GM12878 (cell line): ENCODE results near the gene ATF3. TPM values are rescaled to one million over a fixed set of nuclear protein-coding genes. Genes with fewer than 3 reads are reported as not detected.

ENCODE experiments used
- ATAC-seq: fragments of 200-7000 bp; cut with Tn5 transposase; 3 replicates; pipeline ENCODE4 v1.9.1; 2020; ENCODE audit warnings: mild to moderate bottlenecking, moderate library complexity
- BruUV-seq: library from RNA; stranded (reverse); fragments of 400-500 nt; replicated peaks from 2 replicates; lab custom pipeline; 2021; lab: Mats Ljungman, UMichigan
- CTCF ChIA-PET: fragments of 300-600 bp; sonication (Branson Sonifier 250); formaldehyde crosslinking; extraction: SDS; loops from one replicate; lab custom pipeline; 2021; ENCODE audit warnings: inconsistent platforms; lab: Yijun Ruan, JAX
- POLR2A ChIA-PET: fragments of 350-600 bp; formaldehyde crosslinking; extraction: SDS; loops from one replicate; lab custom pipeline; 2021; ENCODE audit warnings: inconsistent platforms; lab: Charles Lee
- RAD21 ChIA-PET: fragments of 300-600 bp; sonication (Branson Sonifier 250); formaldehyde crosslinking; loops from one replicate; lab custom pipeline; 2023; ENCODE audit warnings: antibody characterized with exemption; ENCODE audit not compliant: unreplicated experiment; lab: Charles Lee
- SMC1A ChIA-PET: fragments of 300-600 bp; sonication (Branson Sonifier 250); formaldehyde crosslinking; loops from one replicate; lab custom pipeline; 2023; ENCODE audit not compliant: unreplicated experiment, uncharacterized antibody; lab: Charles Lee
- DNase-seq: peaks from one replicate; pipeline ENCODE4 v3.0.0-alpha.2; 2011; ENCODE audit warnings: low read depth, low spot score
- FAIRE-seq: peaks from 3 replicates; lab custom pipeline; 2011; peaks lifted over from hg19 to GRCh38; lab: Jason Lieb, UNC
- H2AFZ ChIP-seq: 2 replicates; pipeline ENCODE4 v1.6.0; 2011; ENCODE audit warnings: low read depth, low read length, control low read depth; ENCODE audit not compliant: control insufficient read depth
- H3K27ac ChIP-seq: 2 replicates; pipeline ENCODE4 v1.5.1; 2011; ENCODE audit warnings: control low read depth; ENCODE audit not compliant: control insufficient read depth, insufficient read depth
- H3K27me3 ChIP-seq, 2 experiments: replicated peaks in 1 of 2; 2 replicates each; pipeline versions ENCODE4 v1.6.0 to v1.6.1; 2011; ENCODE audit warnings: low read length in 1 of 2; ENCODE audit not compliant: control insufficient read depth in 2 of 2, insufficient read depth in 2 of 2
- H3K36me3 ChIP-seq, 2 experiments: 2 replicates each; pipeline ENCODE4 v1.5.1; 2011; ENCODE audit warnings: low read length in 1 of 2; ENCODE audit not compliant: control insufficient read depth in 2 of 2, insufficient read depth in 2 of 2
- H3K4me1 ChIP-seq: 2 replicates; pipeline ENCODE4 v1.6.1; 2011; ENCODE audit warnings: mild to moderate bottlenecking, low read length, moderate library complexity, mixed read lengths; ENCODE audit not compliant: control insufficient read depth, insufficient read depth
- H3K4me2 ChIP-seq: 2 replicates; pipeline ENCODE4 v1.6.0; 2011; ENCODE audit warnings: control low read depth; ENCODE audit not compliant: control insufficient read depth, insufficient read depth
- H3K4me3 ChIP-seq: fragments of 200-600 bp; sonication (generic); 2 replicates; pipeline ENCODE4 v1.5.1; 2016
- H3K79me2 ChIP-seq: 2 replicates; pipeline ENCODE4 v1.6.0; 2011; ENCODE audit warnings: low read length; ENCODE audit not compliant: control insufficient read depth, insufficient read depth
- H3K9ac ChIP-seq: 2 replicates; pipeline ENCODE4 v1.8.0; 2011; ENCODE audit warnings: low read length, control low read depth, mixed read lengths; ENCODE audit not compliant: control insufficient read depth, insufficient read depth
- H3K9me3 ChIP-seq: replicated peaks from 3 replicates; pipeline ENCODE4 v1.5.1; 2011; ENCODE audit warnings: mild to moderate bottlenecking, low read length; ENCODE audit not compliant: control insufficient read depth, insufficient read depth
- H4K20me1 ChIP-seq: 2 replicates; pipeline ENCODE4 v1.6.0; 2011; ENCODE audit not compliant: control insufficient read depth, insufficient read depth
- CEBPB ChIP-seq, 2 experiments: fragments of 150-350 bp in 1 of 2; IDR thresholded peaks; 2 replicates each; pipeline ENCODE4 v1.6.1; 2012 to 2014; ENCODE audit warnings: low read depth in 2 of 2, low read length in 2 of 2, borderline replicate concordance in 1 of 2, inconsistent platforms in 1 of 2
- DPF2 ChIP-seq: fragments of 450-650 bp; IDR thresholded peaks from 2 replicates; pipeline ENCODE4 v1.6.1; 2017; ENCODE audit warnings: mild to moderate bottlenecking
- HDAC6 ChIP-seq: fragments of 200-600 bp; sonication (generic); IDR thresholded peaks from one replicate; pipeline ENCODE4 v1.8.0; 2017; ENCODE audit warnings: antibody characterized with exemption; ENCODE audit not compliant: unreplicated experiment
- JUND ChIP-seq: IDR thresholded peaks from 2 replicates; pipeline ENCODE4 v1.6.1; 2012; ENCODE audit warnings: low read depth, mild to moderate bottlenecking, low read length, improper control_type of control experiment, moderate library complexity
- MEF2B ChIP-seq: fragments of 450-650 bp; IDR thresholded peaks from 2 replicates; pipeline ENCODE4 v1.6.1; 2018; ENCODE audit warnings: mild to moderate bottlenecking, moderate library complexity; ENCODE audit not compliant: partially characterized antibody, poor library complexity, severe bottlenecking
- MYC ChIP-seq: IDR thresholded peaks from 2 replicates; pipeline ENCODE4 v1.6.1; 2011; ENCODE audit warnings: mild to moderate bottlenecking, low read length, moderate library complexity, inconsistent platforms; ENCODE audit not compliant: insufficient read depth, insufficient replicate concordance, insufficient read length, severe bottlenecking
- NFIC ChIP-seq: IDR thresholded peaks from 2 replicates; pipeline ENCODE4 v1.6.1; 2012; ENCODE audit warnings: low read depth, mild to moderate bottlenecking, inconsistent platforms, low read length, moderate library complexity
- NFYB ChIP-seq: IDR thresholded peaks from 2 replicates; pipeline ENCODE4 v1.6.1; 2011; ENCODE audit warnings: low read depth, mild to moderate bottlenecking, low read length, improper control_type of control experiment, moderate library complexity; ENCODE audit not compliant: insufficient read depth
- NR2F1 ChIP-seq: fragments of 450-650 bp; conservative IDR thresholded peaks from 2 replicates; pipeline ENCODE4 v1.6.1; 2017; ENCODE audit warnings: mild to moderate bottlenecking
- POLR2AphosphoS5 ChIP-seq: IDR thresholded peaks from 2 replicates; pipeline ENCODE4 v1.6.1; 2011; ENCODE audit warnings: mild to moderate bottlenecking, low read length, inconsistent platforms
- RAD51 ChIP-seq: fragments of 450-650 bp; IDR thresholded peaks from 2 replicates; pipeline ENCODE4 v1.6.1; 2016; ENCODE audit warnings: moderate library complexity, mild to moderate bottlenecking, inconsistent platforms
- SPI1 ChIP-seq: IDR thresholded peaks from 2 replicates; pipeline ENCODE4 v1.6.1; 2011; ENCODE audit warnings: low read depth, mild to moderate bottlenecking, low read length, moderate library complexity, borderline replicate concordance; ENCODE audit not compliant: insufficient read depth
- SREBF1 ChIP-seq: IDR thresholded peaks from 2 replicates; pipeline ENCODE4 v1.6.1; 2012; ENCODE audit warnings: mild to moderate bottlenecking, low read length
- ZBED1 ChIP-seq: IDR thresholded peaks from 2 replicates; pipeline ENCODE4 v1.6.1; 2016; ENCODE audit warnings: borderline replicate concordance
- ZNF217 ChIP-seq: fragments of 450-650 bp; IDR thresholded peaks from 2 replicates; pipeline ENCODE4 v1.6.1; 2017; ENCODE audit warnings: antibody characterized with exemption, mild to moderate bottlenecking
- WGBS: methylation state at CpG from one replicate; pipeline ENCODE4 v1.1.6; 2016; ENCODE audit warnings: low lambda C conversion rate; ENCODE audit not compliant: insufficient replicate concordance, insufficient coverage; ENCODE audit errors: missing lambda C conversion rate; 5-methylcytosine and 5-hydroxymethylcytosine counted together
- in situ Hi-C: fragments of 300-500 bp; cut with MboI; formaldehyde crosslinking; loops from 9 replicates; pipeline ENCODE4 v1.14.3; 2018; ENCODE audit warnings: mixed read lengths
- intact Hi-C: fragments of 100-400 bp; cut with micrococcal nuclease; formaldehyde crosslinking; loops from one replicate; pipeline ENCODE4 v1.14.2; 2022; ENCODE audit not compliant: unreplicated experiment
- polyA plus RNA-seq, 11 experiments: library from polyadenylated mRNA; depleted of rRNA in 4 of 11; unstranded in 6 of 11; stranded (reverse) in 5 of 11; fragments of >200 nt; fragmentation: Nextera tagmentation in 4 of 11; fragmentation: Illumina TruSeq in 1 of 11; extraction: Ambion mirVana in 4 of 11; extraction: Trizol in 1 of 11; gene quantifications; 1 replicate in 1 of 11; 2 replicates in 10 of 11; pipeline versions ENCODE4 v1.2.1 to v1.2.3, GENCODE V29; 2011 to 2016; ENCODE audit warnings: inconsistent platforms in 2 of 11, missing spikeins in 2 of 11, low read depth in 1 of 11
- total RNA-seq, 4 experiments: library from RNA; depleted of rRNA in 3 of 4; stranded (reverse); fragments of >200 nt in 3 of 4; fragmentation: Illumina TruSeq in 1 of 4; extraction: Trizol in 1 of 4; gene quantifications; 2 replicates each; pipeline versions ENCODE4 v1.2.1 to v1.2.3, GENCODE V29; 2013 to 2021
- TF ChIP-seq, protein P1 (sequence below): fragments of 450-650 bp; IDR thresholded peaks from 2 replicates; pipeline ENCODE4 v1.6.1; 2017; ENCODE audit warnings: borderline replicate concordance
- TF ChIP-seq, protein P2 (sequence below): fragments of 450-650 bp; conservative IDR thresholded peaks from 2 replicates; pipeline ENCODE4 v1.6.1; 2017; ENCODE audit warnings: mild to moderate bottlenecking, moderate library complexity

ATF3 gene
- total and polyA plus RNA-seq, 10 of the 15 experiments (the other 5 are each of a cell fraction or from before 2014, with no cell fraction given), result 3.0 to 13.9 (median 8.3) TPM

DNA sequence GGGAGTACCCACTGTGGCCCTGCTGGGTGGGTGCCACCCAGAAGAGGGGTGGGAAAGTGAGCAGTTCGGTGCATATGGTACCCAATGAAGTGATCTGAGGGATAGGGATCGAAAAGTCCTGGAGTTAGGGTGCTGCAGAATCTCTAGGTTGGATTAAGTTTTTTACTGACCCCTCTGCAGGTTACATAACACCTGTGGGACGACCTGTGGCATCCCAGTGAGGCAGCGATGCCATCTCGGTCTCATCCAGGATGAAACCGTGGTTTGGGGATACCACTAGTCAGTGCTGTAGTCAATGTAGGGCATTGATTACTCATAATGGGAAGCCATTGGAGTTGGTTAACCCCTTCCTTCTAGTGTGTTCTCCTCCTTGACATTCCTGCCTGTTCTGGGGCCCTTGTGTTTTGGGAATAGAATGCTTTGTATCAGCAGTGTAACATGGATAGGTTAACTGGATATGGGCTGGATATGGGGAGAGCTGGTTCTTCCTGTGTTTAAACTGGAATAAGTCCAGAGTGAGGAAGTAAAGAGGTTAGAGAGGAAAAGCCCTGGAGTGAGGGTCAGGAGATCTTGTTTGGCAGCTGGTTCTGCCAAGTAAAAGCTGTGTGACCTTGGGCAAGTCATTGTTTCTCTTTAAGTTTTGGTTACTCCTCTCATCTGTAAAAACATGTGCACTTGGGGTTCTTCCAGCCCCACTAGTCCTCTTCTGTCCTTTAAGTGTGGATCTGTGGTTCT is 42.8 kb upstream of the ATF3 start:
- H3K27me3 ChIP-seq, result no peaks in the 10 kb centered on the region
- SMC1A ChIA-PET, result interaction anchor here (1.0 to 3.1 kb wide), 6 partner anchors 10 to 106 kb away, joined by 4 to 50 read pairs (median 10); no protein-coding TSS in a partner anchor

More for the DNA sequence above, 42.8 kb upstream of the ATF3 start:
- Histone ChIP-seq H3K27ac (peak overlapping the region; percentile 72; the same call in 1 of the 2 replicates), H3K4me2 (peak overlapping the region; percentile 87), H3K4me3 (peak overlapping the region; percentile 58; the same call in 1 of the 2 replicates), H3K9me3 (no peaks in the 10 kb centered on the region), H3K79me2 (no peaks in the 10 kb centered on the region), H3K4me1 (peaks cover 20% of the 10 kb centered on the region), H4K20me1 (no peaks in the 10 kb centered on the region), H3K36me3 (no peaks in the 10 kb centered on the region), H2AFZ (peak overlapping the region; percentile 26), H3K9ac (peak overlapping the region; percentile 61; the same call in 1 of the 2 replicates)
- no TSS peak for BruUV-seq
- in situ Hi-C loops, result no loop called here
- DNase-seq (no peak), ATAC-seq (no peak; the same call in 2 of the 3 replicates), FAIRE-seq (no peak)
- TF ChIP-seq MYC, result no peak
- no peak for TF ChIP-seq NFIC
- TF ChIP-seq, protein P1, sequence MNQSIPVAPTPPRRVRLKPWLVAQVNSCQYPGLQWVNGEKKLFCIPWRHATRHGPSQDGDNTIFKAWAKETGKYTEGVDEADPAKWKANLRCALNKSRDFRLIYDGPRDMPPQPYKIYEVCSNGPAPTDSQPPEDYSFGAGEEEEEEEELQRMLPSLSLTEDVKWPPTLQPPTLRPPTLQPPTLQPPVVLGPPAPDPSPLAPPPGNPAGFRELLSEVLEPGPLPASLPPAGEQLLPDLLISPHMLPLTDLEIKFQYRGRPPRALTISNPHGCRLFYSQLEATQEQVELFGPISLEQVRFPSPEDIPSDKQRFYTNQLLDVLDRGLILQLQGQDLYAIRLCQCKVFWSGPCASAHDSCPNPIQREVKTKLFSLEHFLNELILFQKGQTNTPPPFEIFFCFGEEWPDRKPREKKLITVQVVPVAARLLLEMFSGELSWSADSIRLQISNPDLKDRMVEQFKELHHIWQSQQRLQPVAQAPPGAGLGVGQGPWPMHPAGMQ, result no peak
- no peak for TF ChIP-seq ZBED1
- TF ChIP-seq DPF2, result no peak
- no peak for TF ChIP-seq JUND
- TF ChIP-seq ZNF217, result no peak
- no peak for TF ChIP-seq SREBF1
- no peak for TF ChIP-seq SPI1
- no peak for TF ChIP-seq MEF2B
- TF ChIP-seq HDAC6, result no peak
- no peak for TF ChIP-seq POLR2AphosphoS5
- TF ChIP-seq NFYB, result no peak
- no peak for TF ChIP-seq CEBPB (IDR thresholded peaks at IDR 0.05; ENCODE audit: borderline replicate concordance in 1 of 2, low read depth in 2 of 2, low read length in 2 of 2)
- no peak for TF ChIP-seq RAD51
- TF ChIP-seq NR2F1, result no peak
- TF ChIP-seq, protein P2, sequence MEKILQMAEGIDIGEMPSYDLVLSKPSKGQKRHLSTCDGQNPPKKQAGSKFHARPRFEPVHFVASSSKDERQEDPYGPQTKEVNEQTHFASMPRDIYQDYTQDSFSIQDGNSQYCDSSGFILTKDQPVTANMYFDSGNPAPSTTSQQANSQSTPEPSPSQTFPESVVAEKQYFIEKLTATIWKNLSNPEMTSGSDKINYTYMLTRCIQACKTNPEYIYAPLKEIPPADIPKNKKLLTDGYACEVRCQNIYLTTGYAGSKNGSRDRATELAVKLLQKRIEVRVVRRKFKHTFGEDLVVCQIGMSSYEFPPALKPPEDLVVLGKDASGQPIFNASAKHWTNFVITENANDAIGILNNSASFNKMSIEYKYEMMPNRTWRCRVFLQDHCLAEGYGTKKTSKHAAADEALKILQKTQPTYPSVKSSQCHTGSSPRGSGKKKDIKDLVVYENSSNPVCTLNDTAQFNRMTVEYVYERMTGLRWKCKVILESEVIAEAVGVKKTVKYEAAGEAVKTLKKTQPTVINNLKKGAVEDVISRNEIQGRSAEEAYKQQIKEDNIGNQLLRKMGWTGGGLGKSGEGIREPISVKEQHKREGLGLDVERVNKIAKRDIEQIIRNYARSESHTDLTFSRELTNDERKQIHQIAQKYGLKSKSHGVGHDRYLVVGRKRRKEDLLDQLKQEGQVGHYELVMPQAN, result no peak
- intact Hi-C loops, result loop anchor here (5.0 kb wide), 1 partner anchor 88 kb away; no protein-coding TSS in a partner anchor
- 68% methylated on average over 6 of the region's 6 CpGs for whole genome bisulfite sequencing
- ChIA-PET CTCF (interaction anchor here (1.4 to 3.1 kb wide), 4 partner anchors 10 to 46 kb away, joined by 4 to 18 read pairs (median 10); no protein-coding TSS in a partner anchor), RAD21 (interaction anchor here (1.1 to 2.4 kb wide), 5 partner anchors 17 to 113 kb away, joined by 3 to 33 read pairs (median 7); partner anchors contain the start of gene ATF3), POLR2A (interaction anchor here (0.6 to 3.8 kb wide), 9 partner anchors 8 to 208 kb away, joined by 3 to 25 read pairs (median 7); partner anchors contain the start of gene ATF3)
